Vagina (tissue), 2 donors: ENCODE results near the gene KLC1. TPM values are rescaled to one million over a fixed set of nuclear protein-coding genes. Genes with fewer than 3 reads are reported as not detected.

Experiments used
- DNase-seq, 2 donors: peaks; one replicate each; pipeline ENCODE4 v3.0.0-alpha.2; 2017; ENCODE audit errors: extremely low spot score in 2 of 2
- H3K27ac ChIP-seq: fragments of 200-600 bp; sonication (generic); one replicate; pipeline ENCODE4 v1.5.1; 2019
- H3K27me3 ChIP-seq: fragments of 200-600 bp; sonication (generic); one replicate; pipeline ENCODE4 v1.5.1; 2019
- H3K36me3 ChIP-seq, 2 donors: fragments of 200-600 bp; sonication (generic); one replicate each; pipeline ENCODE4 v1.5.1; 2017 to 2019
- H3K4me1 ChIP-seq: fragments of 200-600 bp; sonication (generic); one replicate; pipeline ENCODE4 v1.5.1; 2019
- H3K4me3 ChIP-seq, 2 donors: fragments of 200-600 bp; sonication (generic); 1 replicate in 1 of 2; 2 replicates in 1 of 2; pipeline ENCODE4 v1.5.1; 2016 to 2019
- H3K9me3 ChIP-seq: fragments of 200-600 bp; sonication (generic); one replicate; pipeline ENCODE4 v1.5.1; 2019
- POLR2A ChIP-seq, 2 donors: fragments of 450-650 bp; IDR thresholded peaks; one replicate each; pipeline ENCODE4 v1.6.1; 2017; ENCODE audit warnings: antibody characterized with exemption in 2 of 2, mild to moderate bottlenecking in 2 of 2, moderate library complexity in 2 of 2
- POLR2AphosphoS5 ChIP-seq, 2 donors: sonication (generic); formaldehyde crosslinking; IDR thresholded peaks; one replicate each; pipeline ENCODE4 v1.9.0; 2017; ENCODE audit warnings: antibody characterized with exemption in 2 of 2, mild to moderate bottlenecking in 2 of 2, low read depth in 1 of 2; ENCODE audit not compliant: insufficient read depth in 1 of 2
- intact Hi-C: fragments of 100-400 bp; cut with DNase I; formaldehyde crosslinking; loops from one replicate; pipeline ENCODE4 v1.15.1; 2023
- total RNA-seq: library from RNA; depleted of rRNA; stranded (reverse); fragments of >200 nt; gene quantifications from one replicate; pipeline ENCODE4 v1.2.3, GENCODE V29; 2016
- TF ChIP-seq, protein P1 (sequence below), 3 experiments: fragments of 450-650 bp in 2 of 3; fragments of 200-600 bp in 1 of 3; sonication (generic) in 1 of 3; IDR thresholded peaks; one replicate each; pipeline ENCODE4 v1.5.1; 2017 to 2019; ENCODE audit warnings: antibody characterized with exemption in 3 of 3, mild to moderate bottlenecking in 2 of 3, moderate library complexity in 2 of 3

Gene KLC1
- total RNA-seq, 1 donor from 2014 or later: 322 TPM

DNA sequence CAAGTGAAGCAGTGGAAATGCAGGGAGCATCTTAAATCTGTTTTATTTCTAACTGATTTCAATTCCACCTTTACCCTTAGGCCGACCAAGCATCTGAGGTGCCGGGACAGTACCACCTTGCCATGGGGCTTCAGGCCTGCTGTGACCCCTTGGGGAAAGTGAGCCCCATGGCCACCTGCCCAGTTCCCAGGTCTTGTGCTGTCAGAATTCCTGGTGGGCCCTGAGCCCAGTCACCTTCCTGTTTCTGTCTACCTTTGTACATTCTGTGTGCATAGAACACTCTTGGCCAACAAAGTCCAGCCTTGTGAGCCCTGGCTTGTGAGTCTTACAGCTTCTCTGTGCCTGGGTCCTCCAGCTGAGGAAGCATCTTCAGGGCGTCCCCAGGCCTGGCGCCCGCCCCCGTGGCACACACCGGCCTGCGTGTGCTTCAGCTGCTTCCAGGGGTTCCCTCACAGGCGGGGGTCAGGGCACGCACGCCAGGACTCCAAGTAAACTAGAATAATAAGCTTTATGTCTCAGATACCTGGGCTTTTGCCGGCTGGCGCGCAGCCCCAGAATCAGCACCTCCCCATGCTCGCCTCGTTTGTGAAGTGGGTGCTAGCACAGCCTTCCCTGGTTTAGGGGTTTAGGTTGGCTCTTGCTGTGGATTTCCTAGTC lies 96.9 kb downstream of the KLC1 start:
- Histone ChIP-seq H3K27ac (no peak overlapping the region), H3K4me3 (no peak overlapping the region), H3K27me3 (no peaks in the 10 kb centered on the region), H3K4me1 (peaks cover 70% of the 10 kb centered on the region), H3K9me3 (no peaks in the 10 kb centered on the region), H3K36me3 (peaks cover 0 to 31% of the 10 kb centered on the region in 2 donors)
- intact Hi-C loops: no loop called here
- TF ChIP-seq, protein P1, sequence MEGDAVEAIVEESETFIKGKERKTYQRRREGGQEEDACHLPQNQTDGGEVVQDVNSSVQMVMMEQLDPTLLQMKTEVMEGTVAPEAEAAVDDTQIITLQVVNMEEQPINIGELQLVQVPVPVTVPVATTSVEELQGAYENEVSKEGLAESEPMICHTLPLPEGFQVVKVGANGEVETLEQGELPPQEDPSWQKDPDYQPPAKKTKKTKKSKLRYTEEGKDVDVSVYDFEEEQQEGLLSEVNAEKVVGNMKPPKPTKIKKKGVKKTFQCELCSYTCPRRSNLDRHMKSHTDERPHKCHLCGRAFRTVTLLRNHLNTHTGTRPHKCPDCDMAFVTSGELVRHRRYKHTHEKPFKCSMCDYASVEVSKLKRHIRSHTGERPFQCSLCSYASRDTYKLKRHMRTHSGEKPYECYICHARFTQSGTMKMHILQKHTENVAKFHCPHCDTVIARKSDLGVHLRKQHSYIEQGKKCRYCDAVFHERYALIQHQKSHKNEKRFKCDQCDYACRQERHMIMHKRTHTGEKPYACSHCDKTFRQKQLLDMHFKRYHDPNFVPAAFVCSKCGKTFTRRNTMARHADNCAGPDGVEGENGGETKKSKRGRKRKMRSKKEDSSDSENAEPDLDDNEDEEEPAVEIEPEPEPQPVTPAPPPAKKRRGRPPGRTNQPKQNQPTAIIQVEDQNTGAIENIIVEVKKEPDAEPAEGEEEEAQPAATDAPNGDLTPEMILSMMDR (IDR thresholded peaks at IDR 0.05): no peak
- TF ChIP-seq POLR2AphosphoS5 (IDR thresholded peaks at IDR 0.05; ENCODE audit: insufficient read depth in 1 of 2, low read depth in 1 of 2): no peak
- DNase-seq: no peak

DNA sequence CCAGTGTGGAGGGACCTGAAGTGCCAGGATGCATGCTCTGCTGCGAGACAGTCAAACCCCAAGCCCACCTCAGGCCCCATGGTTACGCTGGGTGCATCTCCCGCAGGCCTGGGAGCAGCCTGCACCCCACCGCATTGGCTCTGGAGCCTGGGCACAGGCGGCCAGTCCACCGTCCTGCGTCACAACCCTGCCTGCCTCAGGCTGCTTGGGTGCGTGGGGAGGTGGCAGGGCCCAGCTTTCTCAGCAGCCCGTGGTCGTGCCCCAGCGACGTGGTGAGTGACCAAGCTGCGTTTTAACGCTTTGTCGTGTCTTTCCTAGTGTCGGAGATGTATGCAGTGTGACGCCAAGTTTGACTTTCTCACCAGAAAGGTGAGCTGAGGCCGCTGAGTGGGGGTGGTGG lies 97.5 kb downstream of the KLC1 start:
- no peak for DNase-seq
- H3K4me1 ChIP-seq: peaks cover 70% of the 10 kb centered on the region
- no peak overlapping the region for H3K27ac ChIP-seq
- H3K36me3 ChIP-seq: peaks cover 0 to 35% of the 10 kb centered on the region in 2 donors
- no peaks in the 10 kb centered on the region for H3K27me3 ChIP-seq
- no peaks in the 10 kb centered on the region for H3K9me3 ChIP-seq
- intact Hi-C loops: no loop called here
- no peak overlapping the region for H3K4me3 ChIP-seq
- TF ChIP-seq POLR2AphosphoS5 (IDR thresholded peaks at IDR 0.05; ENCODE audit: insufficient read depth in 1 of 2, low read depth in 1 of 2) (no peak), POLR2A (IDR thresholded peaks at IDR 0.05) (no peak)
- TF ChIP-seq, protein P1 (IDR thresholded peaks at IDR 0.05): no peak

DNA sequence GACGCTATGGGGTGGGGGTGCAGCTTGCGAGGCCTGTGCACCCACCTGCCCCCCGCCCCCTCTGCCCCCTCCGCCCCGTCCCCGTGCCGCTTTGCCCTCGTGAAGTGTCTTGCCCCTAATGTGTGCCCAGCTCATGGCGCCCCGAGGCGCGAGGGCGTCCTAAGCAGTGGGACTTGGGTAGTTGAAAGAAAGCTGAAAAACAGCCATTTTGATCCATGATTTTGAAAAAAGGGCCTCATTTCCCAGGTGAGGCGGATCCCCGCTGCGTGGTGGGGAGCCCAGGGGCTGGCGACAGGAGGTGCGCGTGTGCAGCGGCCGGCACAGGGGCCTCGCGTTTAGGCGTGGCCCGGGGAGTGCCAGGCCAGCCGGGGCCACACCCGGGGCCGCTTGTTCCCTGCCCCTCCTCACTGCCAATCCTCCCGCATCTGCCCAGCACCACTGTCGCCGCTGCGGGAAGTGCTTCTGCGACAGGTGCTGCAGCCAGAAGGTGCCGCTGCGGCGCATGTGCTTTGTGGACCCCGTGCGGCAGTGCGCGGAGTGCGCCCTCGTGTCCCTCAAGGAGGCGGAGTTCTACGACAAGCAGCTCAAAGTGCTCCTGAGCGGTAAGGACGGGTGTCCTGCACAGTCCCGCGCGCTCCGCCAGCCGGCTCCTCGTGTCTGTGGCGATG lies 98.4 kb downstream of the KLC1 start:
- TF ChIP-seq, protein P1 (IDR thresholded peaks at IDR 0.05): no peak
- TF ChIP-seq POLR2AphosphoS5 (IDR thresholded peaks at IDR 0.05; ENCODE audit: insufficient read depth in 1 of 2, low read depth in 1 of 2) (no peak), POLR2A (IDR thresholded peaks at IDR 0.05) (no peak)
- Histone ChIP-seq H3K36me3 (peaks cover 0 to 42% of the 10 kb centered on the region in 2 donors), H3K4me1 (peaks cover 69% of the 10 kb centered on the region), H3K27ac (no peak overlapping the region), H3K9me3 (no peaks in the 10 kb centered on the region), H3K27me3 (no peaks in the 10 kb centered on the region), H3K4me3 (no peak overlapping the region)
- intact Hi-C loops: no loop called here
- no peak for DNase-seq

DNA sequence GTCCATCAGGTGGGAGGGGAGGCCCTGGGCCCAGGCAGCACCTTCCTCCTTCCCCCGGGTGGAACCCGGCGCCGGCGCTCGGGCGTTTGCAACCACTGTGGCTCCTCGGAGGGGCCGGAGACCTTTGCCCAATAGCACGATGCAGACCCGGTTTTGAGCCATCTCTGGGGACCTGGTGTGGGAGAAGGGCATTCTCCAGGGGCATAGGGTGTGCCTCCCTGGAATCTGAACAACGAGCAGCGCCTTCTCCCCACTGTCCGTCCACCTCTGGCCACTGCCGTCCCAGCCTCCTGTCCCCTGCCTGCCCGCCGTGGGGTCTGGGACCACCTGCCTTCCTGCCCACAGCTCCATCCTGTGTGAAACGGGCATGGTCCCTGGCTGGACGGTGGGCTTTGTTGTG lies 99.1 kb downstream of the KLC1 start:
- no peaks in the 10 kb centered on the region for H3K27me3 ChIP-seq
- peaks cover 69% of the 10 kb centered on the region for H3K4me1 ChIP-seq
- H3K36me3 ChIP-seq: peaks cover 0 to 42% of the 10 kb centered on the region in 2 donors
- no peak overlapping the region for H3K4me3 ChIP-seq
- DNase-seq: no peak
- TF ChIP-seq POLR2AphosphoS5 (IDR thresholded peaks at IDR 0.05; ENCODE audit: insufficient read depth in 1 of 2, low read depth in 1 of 2): no peak
- TF ChIP-seq, protein P1 (IDR thresholded peaks at IDR 0.05): no peak
- no peaks in the 10 kb centered on the region for H3K9me3 ChIP-seq
- no peak overlapping the region for H3K27ac ChIP-seq
- intact Hi-C loops: no loop called here

DNA sequence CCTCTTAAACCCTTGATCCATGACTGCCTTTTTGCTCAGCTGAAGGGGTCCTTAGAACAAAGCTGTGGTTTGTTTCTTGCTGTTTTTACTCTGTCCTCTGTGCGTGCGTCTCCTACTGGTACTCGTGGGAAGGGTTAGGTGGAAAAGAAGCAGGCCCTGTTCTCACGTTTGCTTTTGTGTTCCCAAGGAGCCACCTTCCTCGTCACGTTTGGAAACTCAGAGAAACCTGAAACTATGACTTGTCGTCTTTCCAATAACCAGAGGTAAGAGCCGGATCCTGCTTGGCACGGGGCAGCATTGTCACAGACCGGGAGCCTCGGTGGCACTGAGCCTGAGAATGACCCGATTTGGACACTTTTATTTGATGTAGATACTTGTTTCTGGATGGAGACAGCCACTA lies 99.7 kb downstream of the KLC1 start:
- DNase-seq: no peak
- H3K4me3 ChIP-seq: no peak overlapping the region
- H3K36me3 ChIP-seq: peaks cover 0 to 44% of the 10 kb centered on the region in 2 donors
- intact Hi-C loops: no loop called here
- no peaks in the 10 kb centered on the region for H3K27me3 ChIP-seq
- H3K27ac ChIP-seq: no peak overlapping the region
- H3K9me3 ChIP-seq: no peaks in the 10 kb centered on the region
- peaks cover 63% of the 10 kb centered on the region for H3K4me1 ChIP-seq
- TF ChIP-seq POLR2AphosphoS5 (IDR thresholded peaks at IDR 0.05; ENCODE audit: insufficient read depth in 1 of 2, low read depth in 1 of 2): no peak
